AG04450 (cell line): ENCODE data around the gene ZIC5. TPM values are rescaled to one million over a fixed set of nuclear protein-coding genes. Genes with fewer than 3 reads are reported as not detected.

Experiments used
- CTCF ChIA-PET: fragments of 300-600, 350-600 bp; formaldehyde crosslinking; extraction: SDS; loops from one replicate; lab custom pipeline; 2022; ENCODE audit warnings: antibody characterized with exemption, inconsistent platforms; lab: Charles Lee
- POLR2A ChIA-PET: fragments of 350-600 bp; formaldehyde crosslinking; extraction: SDS; loops from one replicate; lab custom pipeline; 2021; ENCODE audit warnings: antibody characterized with exemption, inconsistent platforms; lab: Yijun Ruan, JAX
- DNase-seq: peaks from one replicate; pipeline ENCODE4 v3.0.0-alpha.2; 2011; ENCODE audit warnings: low read depth, low spot score
- H3K27ac ChIP-seq: one replicate; pipeline ENCODE4 v1.5.1; 2012; ENCODE audit warnings: low read depth, low read length, control low read depth
- H3K27me3 ChIP-seq: one replicate; pipeline ENCODE4 v1.6.0; 2012; ENCODE audit warnings: low read length; ENCODE audit not compliant: control insufficient read depth, insufficient read depth
- H3K4me3 ChIP-seq: 2 replicates; pipeline ENCODE4 v1.5.1; 2011; ENCODE audit warnings: mild to moderate bottlenecking, low read depth, low read length, control low read depth
- H3K9me3 ChIP-seq: 2 replicates; pipeline ENCODE4 v1.5.1; 2012; ENCODE audit warnings: low read length; ENCODE audit not compliant: control insufficient read depth, insufficient read depth
- polyA plus RNA-seq: library from polyadenylated mRNA; depleted of rRNA; stranded (reverse); fragments of >200 nt; gene quantifications from 2 replicates; pipeline ENCODE4 v1.2.3, GENCODE V29; 2011
- TF ChIP-seq, protein P1 (sequence below): IDR thresholded peaks from 2 replicates; pipeline ENCODE4 v1.5.1; 2011; ENCODE audit warnings: low read depth, low read length, control low read depth, inconsistent platforms

Gene ZIC5
- polyA plus RNA-seq, 1 experiment = not detected

DNA sequence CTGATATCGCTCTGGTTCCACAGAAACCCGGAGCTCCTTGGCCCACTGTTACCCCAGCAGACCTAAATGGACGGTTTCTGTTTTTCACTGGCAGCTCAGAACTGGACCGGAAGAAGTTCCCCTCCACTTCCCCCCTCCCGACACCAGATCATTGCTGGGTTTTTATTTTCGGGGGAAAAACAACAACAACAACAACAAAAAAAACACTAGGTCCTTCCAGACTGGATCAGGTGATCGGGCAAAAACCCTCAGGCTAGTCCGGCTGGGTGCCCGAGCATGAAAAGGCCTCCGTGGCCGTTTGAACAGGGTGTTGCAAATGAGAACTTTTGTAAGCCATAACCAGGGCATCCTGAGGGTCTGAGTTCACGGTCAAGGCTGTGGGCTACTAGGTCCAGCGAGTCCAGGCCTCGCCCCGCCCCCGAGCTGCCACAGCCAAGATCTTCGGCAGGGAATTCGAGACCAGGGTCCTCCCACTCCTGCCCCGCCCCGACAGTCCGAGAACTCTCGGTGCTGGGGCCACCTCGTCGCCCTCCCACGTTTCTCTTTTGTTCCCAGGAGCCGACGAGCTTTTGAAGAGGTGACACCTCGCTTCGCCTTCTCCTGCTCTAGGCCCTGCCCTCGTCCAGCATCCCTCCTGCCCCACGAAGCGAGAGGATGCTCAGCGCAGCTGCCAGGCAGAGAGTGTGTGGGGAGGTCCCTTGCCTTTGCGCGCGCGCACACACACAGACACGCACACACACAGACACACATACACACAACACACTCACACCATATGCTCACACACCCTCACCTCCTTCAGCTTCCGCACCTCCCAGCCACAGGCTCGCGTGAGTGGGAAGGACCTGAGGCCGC, 18.8 kb upstream of the ZIC5 start:
- TF ChIP-seq, protein P1, sequence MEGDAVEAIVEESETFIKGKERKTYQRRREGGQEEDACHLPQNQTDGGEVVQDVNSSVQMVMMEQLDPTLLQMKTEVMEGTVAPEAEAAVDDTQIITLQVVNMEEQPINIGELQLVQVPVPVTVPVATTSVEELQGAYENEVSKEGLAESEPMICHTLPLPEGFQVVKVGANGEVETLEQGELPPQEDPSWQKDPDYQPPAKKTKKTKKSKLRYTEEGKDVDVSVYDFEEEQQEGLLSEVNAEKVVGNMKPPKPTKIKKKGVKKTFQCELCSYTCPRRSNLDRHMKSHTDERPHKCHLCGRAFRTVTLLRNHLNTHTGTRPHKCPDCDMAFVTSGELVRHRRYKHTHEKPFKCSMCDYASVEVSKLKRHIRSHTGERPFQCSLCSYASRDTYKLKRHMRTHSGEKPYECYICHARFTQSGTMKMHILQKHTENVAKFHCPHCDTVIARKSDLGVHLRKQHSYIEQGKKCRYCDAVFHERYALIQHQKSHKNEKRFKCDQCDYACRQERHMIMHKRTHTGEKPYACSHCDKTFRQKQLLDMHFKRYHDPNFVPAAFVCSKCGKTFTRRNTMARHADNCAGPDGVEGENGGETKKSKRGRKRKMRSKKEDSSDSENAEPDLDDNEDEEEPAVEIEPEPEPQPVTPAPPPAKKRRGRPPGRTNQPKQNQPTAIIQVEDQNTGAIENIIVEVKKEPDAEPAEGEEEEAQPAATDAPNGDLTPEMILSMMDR = no peak
- Histone ChIP-seq H3K27ac (no peak overlapping the region), H3K27me3 (peaks cover 95% of the 10 kb centered on the region), H3K4me3 (no peak overlapping the region), H3K9me3 (peaks cover 32% of the 10 kb centered on the region; the same call in 1 of the 2 replicates)
- ChIA-PET POLR2A (no interaction called here), CTCF (no interaction called here)
- no peak for DNase-seq

GRCh38 chr13:99989276-99990125, 17.9 kb upstream of the ZIC5 start:
- ChIA-PET CTCF (no interaction called here), POLR2A (no interaction called here)
- TF ChIP-seq, protein P1 = no peak

GRCh38 chr13:99988529-99989275, 17.1 kb upstream of the ZIC5 start:
- TF ChIP-seq, protein P1 = no peak
- Histone ChIP-seq H3K9me3 (peaks cover 36% of the 10 kb centered on the region; the same call in 1 of the 2 replicates), H3K27me3 (peaks cover 96% of the 10 kb centered on the region), H3K4me3 (no peak overlapping the region), H3K27ac (no peak overlapping the region)
- CTCF ChIA-PET = no interaction called here
- no peak for DNase-seq
- POLR2A ChIA-PET = no interaction called here

More at GRCh38 chr13:99989276-99990125, 17.9 kb upstream of the ZIC5 start:
- H3K27me3 ChIP-seq = peaks cover 95% of the 10 kb centered on the region
- peaks cover 36% of the 10 kb centered on the region; the same call in 1 of the 2 replicates for H3K9me3 ChIP-seq
- no peak overlapping the region for H3K27ac ChIP-seq
- no peak for DNase-seq
- no peak overlapping the region for H3K4me3 ChIP-seq

DNA sequence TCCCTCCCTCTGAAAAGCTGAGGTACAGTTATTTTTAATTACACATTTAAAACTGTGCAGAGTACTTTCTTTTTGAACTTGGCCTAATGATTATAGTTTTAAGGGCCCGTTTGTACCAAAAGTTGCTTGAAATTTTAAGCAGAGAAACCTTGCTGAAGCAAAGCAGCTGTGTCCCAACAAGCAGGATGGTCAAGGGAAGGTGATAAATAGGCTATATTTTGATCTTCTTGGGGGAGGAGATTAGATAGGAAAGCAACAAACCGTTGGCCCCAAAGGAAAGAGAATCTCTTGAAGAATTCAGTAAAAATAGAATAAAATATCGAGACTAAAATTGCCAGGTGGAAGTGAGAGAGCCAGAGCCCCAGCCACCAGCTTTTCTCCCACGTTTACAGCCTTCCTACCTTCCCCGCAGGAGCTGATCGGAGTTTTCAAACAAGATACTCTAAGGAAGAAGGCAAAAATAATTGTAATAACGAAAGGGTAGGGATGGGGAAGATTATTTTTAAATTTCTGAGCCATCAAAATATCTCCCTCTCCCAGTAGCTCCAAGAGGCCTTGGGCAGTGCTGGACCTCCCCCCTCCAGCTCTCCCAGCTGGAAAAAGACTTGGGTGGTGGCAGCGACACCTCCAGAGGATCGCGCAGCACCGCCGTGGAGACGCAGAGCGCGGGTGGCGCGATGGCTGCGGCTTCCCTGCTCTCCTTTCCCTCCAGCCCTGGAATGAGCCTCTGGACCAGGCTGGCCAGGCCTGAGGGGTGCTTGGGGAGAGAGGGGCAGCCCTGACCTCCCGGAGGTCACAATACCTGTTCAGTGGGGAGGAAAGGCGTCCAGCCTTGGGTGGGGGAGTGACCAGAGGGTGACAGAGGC, 15.8 kb upstream of the ZIC5 start:
- ChIA-PET POLR2A (interaction anchor here (0.7 kb wide), 1 partner anchor 555 kb away, joined by 13 read pairs; no protein-coding TSS in a partner anchor), CTCF (interaction anchor here (0.5 to 0.6 kb wide), 2 partner anchors 338 to 802 kb away, joined by 3 to 4 read pairs; no protein-coding TSS in a partner anchor)
- H3K4me3 ChIP-seq = no peak overlapping the region
- H3K27ac ChIP-seq = no peak overlapping the region
- no peak for DNase-seq
- TF ChIP-seq, protein P1 = no peak
- H3K9me3 ChIP-seq = peaks cover 41% of the 10 kb centered on the region; the same call in 1 of the 2 replicates
- H3K27me3 ChIP-seq = peaks cover 96% of the 10 kb centered on the region
